A172 (cell line): ENCODE results near the gene AP3S2. TPM values are rescaled to one million over a fixed set of nuclear protein-coding genes. Genes with fewer than 3 reads are reported as not detected.
A peak's percentile ranks its signal among the peaks of the same experiment; 100 is the strongest.
"Not testable (repeated sequence)": the region's sequence is repeated elsewhere in the genome, so short reads cannot be mapped to it uniquely, and the experiment has no call there.

Experiments used
- DNase-seq: peaks from one replicate; pipeline ENCODE4 v3.0.0-alpha.2; 2015; ENCODE audit warnings: low spot score
- total RNA-seq: library from RNA; depleted of rRNA; stranded (reverse); fragments of >200 nt; shearing (Covaris generic); gene quantifications from 2 replicates; pipeline ENCODE4 v1.2.3, GENCODE V29; 2014

Gene AP3S2
- total RNA-seq, 1 experiment from 2014 or later: 67.8 TPM

DNA sequence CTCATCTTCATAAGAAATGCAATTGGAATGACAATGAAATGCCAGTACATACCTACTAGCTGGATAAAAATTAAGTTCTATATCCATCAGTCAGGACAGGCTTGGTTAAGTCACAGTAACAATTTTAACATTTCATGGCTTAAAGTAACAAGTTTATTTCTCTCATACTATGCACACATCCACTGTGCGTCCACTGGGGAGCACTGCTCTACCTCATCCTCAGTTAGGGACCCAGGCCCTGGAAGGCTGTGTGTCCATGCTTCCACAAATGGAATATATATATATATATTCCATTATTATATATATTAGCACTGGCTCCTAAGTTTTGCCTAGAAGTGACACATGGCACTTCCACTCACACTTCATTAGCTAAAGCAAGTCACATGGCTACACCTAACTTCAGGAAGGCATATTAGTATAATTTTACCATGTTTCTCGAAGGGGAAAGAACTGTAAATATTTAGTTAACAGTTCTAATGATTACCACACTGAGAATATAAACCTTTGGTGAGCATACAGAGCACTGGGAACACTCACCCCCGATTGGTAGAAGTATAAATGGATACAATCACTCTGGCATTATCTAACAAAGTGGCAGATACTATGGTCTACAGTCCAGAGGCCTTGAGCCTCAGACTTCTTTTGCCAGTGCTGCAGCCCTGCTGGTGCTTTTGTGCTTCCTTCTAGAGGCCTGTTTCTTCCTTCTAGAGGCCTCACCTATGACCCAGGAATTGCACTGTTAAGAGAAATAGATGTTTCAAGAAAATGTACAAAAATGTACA lies 28.6 kb downstream of the AP3S2 start:
- no peak for DNase-seq

GRCh38 chr15:89863918-89864317 lies 29.9 kb downstream of the AP3S2 start:
- no peak for DNase-seq

GRCh38 chr15:89860891-89861290 lies 32.9 kb downstream of the AP3S2 start:
- no peak for DNase-seq

GRCh38 chr15:89860431-89860830 lies 33.4 kb downstream of the AP3S2 start:
- no peak for DNase-seq

DNA sequence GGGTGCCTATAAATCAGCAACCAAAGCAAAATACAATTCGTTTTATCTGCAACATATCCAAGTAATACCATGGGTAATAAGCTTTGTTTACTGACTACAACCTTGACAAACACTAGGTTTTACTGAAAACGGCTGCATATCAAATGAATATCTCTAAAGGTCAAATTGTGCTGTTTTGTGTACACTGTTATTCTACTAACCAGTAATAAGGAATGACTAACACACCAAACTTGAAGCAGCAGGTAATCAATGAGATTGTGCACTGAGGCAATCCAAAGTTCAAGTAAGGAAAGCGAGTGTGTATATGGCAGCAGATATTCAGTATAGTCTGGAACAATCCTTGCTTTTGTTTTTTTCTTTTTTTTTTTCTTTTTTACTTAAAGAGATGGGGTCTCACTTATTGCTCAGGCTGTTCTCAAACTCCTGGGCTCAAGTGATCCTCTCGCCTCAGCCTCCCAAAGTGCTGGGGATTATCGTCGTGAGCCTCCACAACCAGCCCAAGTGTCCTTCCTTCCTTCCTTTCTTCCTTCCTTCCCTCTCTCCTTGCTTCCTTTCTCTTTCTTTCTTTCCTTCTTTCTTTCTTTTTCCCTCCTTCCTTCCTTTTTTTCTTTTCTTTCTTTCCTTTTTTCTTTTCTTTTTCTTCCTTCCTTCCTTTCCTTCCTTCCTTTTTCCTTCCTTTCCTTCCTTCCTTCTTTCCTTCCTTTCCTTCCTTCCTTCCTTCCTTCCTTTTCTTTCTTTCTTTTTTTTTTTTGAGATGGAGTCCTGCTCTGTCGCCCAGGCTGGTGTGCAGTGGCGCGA lies 34.9 kb downstream of the AP3S2 start:
- no peak for DNase-seq

DNA sequence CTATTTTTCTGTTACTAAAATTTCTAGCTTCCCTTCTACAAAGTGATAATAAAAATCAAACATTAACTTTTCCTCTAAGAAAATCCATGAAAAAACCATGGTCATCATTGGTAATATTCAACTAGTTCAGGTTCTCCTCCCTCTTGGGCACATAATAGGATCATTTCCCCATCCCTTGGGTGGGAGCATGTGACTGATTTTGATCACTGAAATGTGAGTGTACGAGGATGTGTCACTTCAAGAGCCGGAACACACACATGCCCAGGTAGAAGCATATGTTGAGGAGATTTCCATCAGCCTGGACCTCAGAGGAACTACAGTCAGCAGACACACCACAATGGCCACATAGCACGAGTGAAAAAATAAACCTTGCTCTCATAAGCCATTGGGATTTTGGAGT lies 36.1 kb downstream of the AP3S2 start:
- no peak for DNase-seq

DNA sequence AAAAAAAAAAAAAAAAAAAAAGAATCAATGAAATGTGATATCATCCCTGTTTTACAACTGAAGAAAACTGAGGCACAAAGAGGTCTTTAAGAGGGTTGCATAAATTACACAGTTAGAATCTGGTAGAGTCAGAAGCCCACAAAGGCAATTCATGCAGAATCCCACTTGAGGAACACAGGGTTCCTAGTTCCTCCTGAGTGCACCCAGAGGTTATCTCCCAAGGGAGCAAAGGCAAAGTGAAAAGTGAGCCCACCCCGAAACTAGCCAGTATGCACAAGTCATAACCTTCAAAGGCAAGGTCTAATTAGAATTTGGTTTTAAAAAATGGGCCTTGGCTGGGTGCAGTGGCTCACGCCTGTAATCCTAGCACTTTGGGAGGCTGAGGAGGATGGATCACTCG lies 37.8 kb downstream of the AP3S2 start:
- DNase-seq: no peak

DNA sequence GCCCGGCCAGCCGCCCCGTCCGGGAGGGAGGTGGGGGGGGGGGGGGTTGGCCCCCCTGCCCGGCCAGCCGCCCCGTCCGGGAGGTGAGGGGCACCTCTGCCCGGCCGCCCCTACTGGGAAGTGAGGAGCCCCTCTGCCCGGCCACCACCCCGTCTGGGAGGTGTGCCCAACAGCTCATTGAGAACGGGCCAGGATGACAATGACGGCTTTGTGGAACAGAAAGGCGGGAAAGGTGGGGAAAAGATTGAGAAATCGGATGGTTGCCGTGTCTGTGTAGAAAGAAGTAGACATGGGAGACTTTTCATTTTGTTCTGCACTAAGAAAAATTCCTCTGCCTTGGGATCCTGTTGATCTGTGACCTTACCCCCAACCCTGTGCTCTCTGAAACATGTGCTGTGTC lies 38.9 kb downstream of the AP3S2 start:
- not testable (repeated sequence) for DNase-seq

- no peak for DNase-seq
Observed at GRCh38 chr15:89852342-89852995, 41.3 kb downstream of the AP3S2 start.

GRCh38 chr15:89851673-89852341 lies 42.0 kb downstream of the AP3S2 start:
- DNase-seq: no peak

DNA sequence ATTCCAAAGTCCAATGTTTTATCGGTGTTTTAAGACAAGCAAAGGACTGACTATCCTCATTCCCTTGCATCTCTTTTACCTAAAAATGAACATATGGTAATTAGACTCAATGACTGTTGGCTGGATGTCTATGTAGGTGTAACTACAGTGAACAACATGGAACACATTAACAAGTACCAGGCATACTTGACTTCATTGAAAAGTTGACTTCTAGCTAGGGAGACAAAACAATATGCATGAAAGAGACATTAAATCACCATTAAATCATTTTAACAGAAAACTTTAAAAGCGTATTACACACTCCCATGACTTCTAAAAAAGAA lies 44.9 kb downstream of the AP3S2 start:
- no peak for DNase-seq

GRCh38 chr15:89847101-89847500 lies 46.7 kb downstream of the AP3S2 start:
- no peak for DNase-seq

DNA sequence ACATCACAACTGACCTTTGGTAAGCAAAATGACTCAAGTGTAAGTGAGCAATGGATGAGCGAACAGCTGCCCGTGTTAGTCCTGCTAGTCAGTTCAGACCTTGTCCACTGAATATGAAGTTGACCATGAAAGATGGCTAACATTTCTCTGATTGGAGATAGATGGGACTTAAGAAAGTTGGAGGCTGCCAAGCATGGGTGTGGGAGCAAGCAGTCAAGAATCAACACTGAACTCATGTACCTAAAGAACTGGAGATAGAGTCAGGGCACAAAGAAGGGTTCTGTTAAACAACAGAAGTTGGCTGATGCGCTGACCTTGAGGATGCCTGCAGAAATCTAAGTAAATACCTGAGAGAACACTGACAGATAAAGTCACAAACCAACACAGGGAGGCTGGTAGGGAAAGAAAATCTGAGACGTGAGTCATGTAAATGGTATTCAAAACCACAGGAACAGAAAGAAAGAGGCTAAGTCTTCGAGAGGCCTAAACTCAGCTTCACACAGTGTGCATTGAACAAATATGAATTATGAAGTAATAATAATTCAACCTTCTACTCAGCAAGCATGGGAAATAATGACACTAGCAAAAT lies 48.4 kb downstream of the AP3S2 start:
- peak; percentile 86 for DNase-seq

DNA sequence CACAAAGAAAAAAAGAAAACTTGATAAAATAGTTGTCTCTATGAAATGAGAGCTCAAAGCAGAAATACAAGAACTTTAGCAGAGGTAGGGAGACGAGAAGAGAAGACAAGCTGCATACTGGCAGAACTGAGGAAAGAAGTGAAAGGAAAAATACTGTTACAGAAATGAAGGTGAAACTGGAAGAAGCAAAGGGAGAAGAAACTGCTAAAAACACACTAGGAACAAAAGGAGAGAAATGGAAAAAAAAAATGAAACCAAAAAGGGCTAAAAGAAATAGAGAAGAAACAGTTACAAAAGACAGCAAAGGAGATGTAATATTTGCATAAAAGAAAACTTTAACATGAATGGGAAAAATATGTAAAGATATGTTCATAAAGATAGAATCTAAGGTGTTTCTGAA lies 51.8 kb downstream of the AP3S2 start:
- DNase-seq: no peak

- no peak for DNase-seq
Observed at GRCh38 chr15:89841306-89841705, 52.5 kb downstream of the AP3S2 start.

DNA sequence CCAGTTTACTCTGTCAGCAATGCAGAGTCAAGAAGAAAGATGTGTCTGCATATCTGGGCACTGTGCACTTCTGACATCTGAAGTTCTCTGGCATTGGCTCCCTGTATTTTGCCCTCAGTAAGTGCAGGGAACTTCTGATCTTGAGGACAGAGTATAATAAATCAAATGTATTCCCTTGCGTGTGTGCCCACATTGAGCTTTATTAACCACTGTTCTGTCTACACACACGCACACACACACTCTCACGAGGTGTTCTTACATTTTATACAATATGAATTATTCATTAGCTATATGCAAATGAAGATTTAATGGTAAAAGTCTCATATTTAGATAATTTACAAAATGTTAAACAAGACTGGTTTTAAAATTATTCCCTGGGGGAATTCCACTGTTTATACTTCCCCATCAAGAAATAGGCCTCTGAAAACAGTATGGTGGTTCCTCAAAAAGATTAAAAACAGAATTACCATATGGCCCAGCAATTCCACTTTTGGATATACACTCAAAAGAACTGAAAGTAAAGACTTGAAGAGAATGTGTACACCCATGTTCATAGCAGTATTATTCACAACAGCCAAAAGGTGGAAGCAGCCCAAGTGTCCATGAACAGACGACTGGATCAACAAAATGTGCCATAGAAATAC lies 54.5 kb downstream of the AP3S2 start:
- no peak for DNase-seq

GRCh38 chr15:89837830-89838178 lies 56.0 kb downstream of the AP3S2 start:
- no peak for DNase-seq

DNA sequence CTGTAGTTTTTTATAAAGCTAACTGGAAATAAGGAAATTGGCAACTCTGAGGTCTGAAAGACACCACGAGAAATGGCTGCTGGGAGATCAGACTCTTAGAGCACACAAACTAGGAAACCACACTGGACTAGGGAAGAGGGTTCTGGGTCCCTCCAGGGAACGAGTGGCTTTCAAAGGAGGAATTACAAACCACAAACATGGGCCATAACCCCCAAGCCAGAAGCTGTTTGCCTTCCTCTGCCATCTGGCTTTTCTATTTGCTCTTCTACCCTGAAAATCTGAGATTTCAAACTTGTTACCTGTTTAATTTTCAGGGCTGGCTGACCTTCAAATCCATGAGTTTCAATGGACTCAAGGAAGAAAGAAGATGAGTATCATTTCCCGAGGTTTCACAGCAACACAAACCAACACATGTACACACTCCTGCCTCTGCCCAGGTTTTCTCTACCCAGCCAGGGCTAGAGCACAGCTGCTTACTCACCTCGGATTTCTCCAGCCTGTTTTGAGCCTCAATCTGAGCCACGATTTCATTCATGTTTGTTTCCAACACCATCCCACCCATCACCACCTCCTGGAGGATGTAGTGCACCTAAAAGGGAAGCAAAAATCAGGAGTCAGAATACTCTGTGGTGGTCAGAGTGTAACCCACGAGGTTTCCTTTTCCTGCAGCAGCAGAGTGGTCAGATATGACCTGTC lies 56.5 kb downstream of the AP3S2 start:
- no peak for DNase-seq

GRCh38 chr15:89836267-89837133 lies 57.3 kb downstream of the AP3S2 start:
- DNase-seq: peak; percentile 84

GRCh38 chr15:89835176-89835564 lies 58.6 kb downstream of the AP3S2 start:
- DNase-seq: no peak
